IMR-90 (cell line): ENCODE results near the gene FAM53B. TPM values are rescaled to one million over a fixed set of nuclear protein-coding genes. Genes with fewer than 3 reads are reported as not detected.

ENCODE experiments used
- ATAC-seq: fragments of 200-7000 bp; cut with Tn5 transposase; 2 replicates; pipeline ENCODE4 v1.9.1; 2020; ENCODE audit warnings: low read depth, mild to moderate bottlenecking, moderate library complexity
- BruUV-seq: library from RNA; stranded (reverse); fragments of 400-500 nt; replicated peaks from 2 replicates; lab custom pipeline; 2021; lab: Mats Ljungman, UMichigan
- CTCF ChIA-PET: fragments of 300-600 bp; formaldehyde crosslinking; extraction: SDS; loops from one replicate; lab custom pipeline; 2021; ENCODE audit warnings: antibody characterized with exemption; lab: Yijun Ruan, JAX
- POLR2A ChIA-PET: fragments of 300-600 bp; sonication (Branson Sonifier 250); formaldehyde crosslinking; loops from one replicate; lab custom pipeline; 2022; ENCODE audit warnings: antibody characterized with exemption; ENCODE audit not compliant: unreplicated experiment; lab: Charles Lee
- DNase-seq: peaks from one replicate; pipeline ENCODE4 v3.0.0; 2013
- H2AFZ ChIP-seq: replicated peaks from 2 replicates; pipeline ENCODE3; 2013; ENCODE audit warnings: low read length, mild to moderate bottlenecking; ENCODE audit not compliant: poor library complexity
- H2AK5ac ChIP-seq: 2 replicates; pipeline ENCODE4 v1.6.1; 2013; ENCODE audit warnings: low read depth, low read length, inconsistent platforms
- H2AK9ac ChIP-seq: replicated peaks from 2 replicates; pipeline ENCODE3; 2013; ENCODE audit warnings: mild to moderate bottlenecking, low read depth, low read length, moderate library complexity; ENCODE audit not compliant: poor library complexity
- H2BK120ac ChIP-seq: 2 replicates; pipeline ENCODE4 v1.6.1; 2013; ENCODE audit warnings: low read depth, low read length, inconsistent platforms
- H2BK15ac ChIP-seq: 3 replicates; pipeline ENCODE4 v1.6.1; 2013; ENCODE audit warnings: low read depth, low read length, inconsistent platforms
- H2BK20ac ChIP-seq: 2 replicates; pipeline ENCODE4 v1.6.1; 2013; ENCODE audit warnings: low read depth, mild to moderate bottlenecking, inconsistent platforms, low read length, moderate library complexity
- H2BK5ac ChIP-seq: 2 replicates; pipeline ENCODE4 v1.6.1; 2013; ENCODE audit warnings: mild to moderate bottlenecking, low read depth, low read length, inconsistent platforms; ENCODE audit not compliant: poor library complexity, severe bottlenecking
- H3K14ac ChIP-seq: replicated peaks from 2 replicates; pipeline ENCODE4 v1.6.1; 2013; ENCODE audit warnings: low read depth, low read length, inconsistent platforms
- H3K18ac ChIP-seq: 2 replicates; pipeline ENCODE4 v1.6.1; 2013; ENCODE audit warnings: low read depth, low read length, control low read depth
- H3K23ac ChIP-seq: 2 replicates; pipeline ENCODE4 v1.6.1; 2013; ENCODE audit warnings: low read depth, low read length, inconsistent platforms
- H3K27ac ChIP-seq: 2 replicates; pipeline ENCODE4 v1.5.1; 2013; ENCODE audit warnings: mild to moderate bottlenecking, control low read depth, low read length; ENCODE audit not compliant: insufficient read depth
- H3K27me3 ChIP-seq: 2 replicates; pipeline ENCODE4 v1.6.1; 2013; ENCODE audit warnings: low read length; ENCODE audit not compliant: control insufficient read depth, insufficient read depth
- H3K36me3 ChIP-seq: 2 replicates; pipeline ENCODE4 v1.6.1; 2013; ENCODE audit warnings: low read length, mixed read lengths; ENCODE audit not compliant: control insufficient read depth, insufficient read depth
- H3K4ac ChIP-seq: 2 replicates; pipeline ENCODE4 v1.6.1; 2013; ENCODE audit warnings: low read depth, low read length, inconsistent platforms
- H3K4me1 ChIP-seq: 2 replicates; pipeline ENCODE4 v1.6.1; 2013; ENCODE audit warnings: low read length, mixed read lengths; ENCODE audit not compliant: control insufficient read depth, insufficient read depth
- H3K4me2 ChIP-seq: 2 replicates; pipeline ENCODE4 v1.6.1; 2013; ENCODE audit warnings: low read depth, mild to moderate bottlenecking, control low read depth, low read length, moderate library complexity
- H3K4me3 ChIP-seq: 2 replicates; pipeline ENCODE4 v1.5.1; 2013; ENCODE audit warnings: low read depth, mild to moderate bottlenecking, control low read depth, low read length, moderate library complexity; ENCODE audit not compliant: insufficient read depth
- H3K56ac ChIP-seq: 2 replicates; pipeline ENCODE4 v1.6.1; 2013; ENCODE audit warnings: low read length, inconsistent platforms; ENCODE audit not compliant: insufficient read depth; ENCODE audit errors: extremely low read depth
- H3K79me1 ChIP-seq, 2 experiments: 2 replicates each; pipeline ENCODE4 v1.6.1; 2013; ENCODE audit warnings: low read length in 2 of 2, inconsistent platforms in 1 of 2, low read depth in 1 of 2
- H3K9ac ChIP-seq: 2 replicates; pipeline ENCODE4 v1.6.1; 2013; ENCODE audit warnings: low read depth, low read length, control low read depth
- H3K9me1 ChIP-seq: 2 replicates; pipeline ENCODE4 v1.6.1; 2013; ENCODE audit warnings: low read length, inconsistent platforms; ENCODE audit not compliant: insufficient read depth
- H3K9me3 ChIP-seq: 2 replicates; pipeline ENCODE4 v1.6.1; 2013; ENCODE audit warnings: low read length; ENCODE audit not compliant: control insufficient read depth, insufficient read depth
- H4K20me1 ChIP-seq: 2 replicates; pipeline ENCODE4 v1.6.1; 2013; ENCODE audit warnings: low read length, inconsistent platforms; ENCODE audit not compliant: insufficient read depth
- H4K5ac ChIP-seq: 2 replicates; pipeline ENCODE4 v1.6.1; 2013; ENCODE audit warnings: mild to moderate bottlenecking, low read depth, low read length, control low read depth
- H4K8ac ChIP-seq, 2 experiments: 2 replicates each; pipeline ENCODE4 v1.6.1; 2013; ENCODE audit warnings: low read depth in 2 of 2, low read length in 2 of 2, control low read depth in 1 of 2, inconsistent platforms in 1 of 2
- H4K91ac ChIP-seq: 2 replicates; pipeline ENCODE4 v1.6.1; 2013; ENCODE audit warnings: low read depth, low read length, inconsistent platforms; ENCODE audit not compliant: insufficient read depth
- BHLHE40 ChIP-seq: fragments of 150-350 bp; IDR thresholded peaks from 2 replicates; pipeline ENCODE4 v1.6.1; 2016; ENCODE audit warnings: mild to moderate bottlenecking, low read depth, low read length
- CHD1 ChIP-seq: IDR thresholded peaks from 2 replicates; pipeline ENCODE4 v1.6.1; 2012; ENCODE audit warnings: low read depth, low read length, improper control_type of control experiment
- CTCF ChIP-seq: conservative IDR thresholded peaks from 2 replicates; pipeline ENCODE4 v1.5.1; 2012; ENCODE audit warnings: mild to moderate bottlenecking, low read depth, low read length, improper control_type of control experiment
- FOS ChIP-seq: fragments of 150-350 bp; IDR thresholded peaks from 2 replicates; pipeline ENCODE4 v1.6.1; 2016; ENCODE audit warnings: low read depth, low read length
- MAFK ChIP-seq: IDR thresholded peaks from 2 replicates; pipeline ENCODE4 v1.6.1; 2012; ENCODE audit warnings: low read depth, low read length, improper control_type of control experiment
- POLR2A ChIP-seq: IDR thresholded peaks from 2 replicates; pipeline ENCODE4 v1.6.1; 2012; ENCODE audit warnings: mild to moderate bottlenecking, low read depth, low read length
- RCOR1 ChIP-seq: IDR thresholded peaks from 2 replicates; pipeline ENCODE4 v1.6.1; 2012; ENCODE audit warnings: mild to moderate bottlenecking, low read length, improper control_type of control experiment; ENCODE audit not compliant: insufficient replicate concordance
- WGBS, 2 experiments: methylation state at CpG; one replicate each; pipeline versions ENCODE4 v1.1.5 to v1.1.7; 2013; ENCODE audit warnings: missing lambda C conversion rate in 2 of 2; ENCODE audit not compliant: insufficient read length in 1 of 2; ENCODE audit errors: extremely low coverage in 2 of 2; 5-methylcytosine and 5-hydroxymethylcytosine counted together
- dilution Hi-C: fragments of 300-500 bp; cut with HindIII; formaldehyde crosslinking; loops from one replicate; pipeline ENCODE4 v1.14.3; 2018; ENCODE audit warnings: low sequenced_read_pairs; ENCODE audit not compliant: unreplicated experiment
- in situ Hi-C: fragments of 300-500 bp; cut with MboI; formaldehyde crosslinking; loops from 3 replicates; pipeline ENCODE4 v1.14.3; 2019; ENCODE audit warnings: low sequenced_read_pairs, inconsistent platforms, mixed read lengths
- intact Hi-C: fragments of 100-400 bp; cut with micrococcal nuclease; formaldehyde crosslinking; loops from 2 replicates; pipeline ENCODE4 v1.10.0; 2022
- polyA plus RNA-seq, 3 experiments: library from polyadenylated mRNA; depleted of rRNA; stranded (reverse); fragments of >200 nt; gene quantifications; 2 replicates each; pipeline ENCODE4 v1.2.3, GENCODE V29; 2012; ENCODE audit warnings: low replicate concordance in 1 of 3
- total RNA-seq: library from RNA; depleted of rRNA; stranded (reverse); fragments of >200 nt; gene quantifications from 2 replicates; pipeline ENCODE4 v1.2.3, GENCODE V29; 2012
- TF ChIP-seq, protein P1 (sequence below): fragments of 150-350 bp; IDR thresholded peaks from 2 replicates; pipeline ENCODE4 v1.6.1; 2017; ENCODE audit warnings: mild to moderate bottlenecking, antibody characterized with exemption, low read length, low read depth
- TF ChIP-seq, protein P2 (sequence below): fragments of 150-350 bp; IDR thresholded peaks from 2 replicates; pipeline ENCODE4 v1.6.1; 2016; ENCODE audit warnings: low read depth, mild to moderate bottlenecking, low read length, moderate library complexity, borderline replicate concordance

FAM53B gene
- total and polyA plus RNA-seq, 2 of the 4 experiments (the other 2 are of a cell fraction), result 3.8 to 5.7 TPM

DNA sequence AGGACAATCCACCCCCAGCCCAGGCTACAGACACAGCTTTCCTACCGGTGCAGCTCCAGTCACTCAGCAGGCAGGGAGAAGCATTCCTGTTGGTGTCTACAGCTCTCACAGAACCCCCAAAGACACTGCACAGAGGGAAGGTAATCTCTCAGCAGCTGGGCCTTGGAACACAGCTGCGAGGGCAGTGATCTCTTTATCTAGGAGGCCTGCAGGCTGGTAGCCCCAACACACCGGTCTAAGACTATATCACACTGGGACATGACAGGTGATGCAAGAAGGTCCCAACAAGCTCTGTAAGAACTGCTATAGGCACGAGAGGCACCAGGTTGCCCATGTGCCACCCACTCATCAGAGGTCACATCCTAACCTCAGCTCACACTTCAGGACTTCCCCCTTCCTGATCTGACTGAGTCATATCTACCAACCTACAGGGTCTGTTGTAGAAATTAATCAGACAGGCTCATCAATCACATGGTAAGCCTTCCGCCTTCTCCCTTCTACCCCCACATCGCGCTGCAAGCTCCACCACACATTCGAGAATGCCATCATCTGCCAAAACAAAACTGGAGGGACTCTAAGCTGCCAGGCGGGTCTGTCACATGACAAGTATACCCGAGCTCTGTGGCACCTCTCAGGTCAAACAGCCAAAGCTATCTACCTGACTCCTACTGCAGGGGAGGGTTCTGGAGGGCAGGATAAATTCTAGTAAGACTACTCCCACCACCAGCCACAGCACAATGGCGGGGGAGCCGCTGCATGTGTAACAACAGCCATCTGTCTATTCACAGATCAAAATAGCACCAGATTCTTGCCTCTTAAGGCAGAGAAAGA lies 26.1 kb downstream of the FAM53B start:
- Histone ChIP-seq H4K91ac (no peak overlapping the region), H3K27me3 (no peaks in the 10 kb centered on the region), H3K23ac (no peak overlapping the region), H3K56ac (no peak overlapping the region), H3K14ac (no peak overlapping the region), H3K79me1 (peaks cover 10 to 20% of the 10 kb centered on the region in 2 experiments; a peak in 2 of 4 replicates), H4K5ac (no peak overlapping the region), H2AK5ac (no peak overlapping the region), H2AFZ (no peak overlapping the region), H2AK9ac (no peak overlapping the region), H2BK120ac (no peak overlapping the region), H4K20me1 (peaks cover 6% of the 10 kb centered on the region; the same call in 1 of the 2 replicates), H2BK15ac (no peak overlapping the region), H3K4ac (no peak overlapping the region), H3K27ac (no peak overlapping the region), H3K9me3 (no peaks in the 10 kb centered on the region), H2BK5ac (no peak overlapping the region), H3K4me1 (peaks cover 5% of the 10 kb centered on the region; the same call in 1 of the 2 replicates), H2BK20ac (no peak overlapping the region), H4K8ac (no peak overlapping the region), H3K9ac (no peak overlapping the region), H3K18ac (no peak overlapping the region), H3K36me3 (no peaks in the 10 kb centered on the region), H3K4me2 (no peak overlapping the region), H3K9me1 (no peaks in the 10 kb centered on the region; the same call in 1 of the 2 replicates), H3K4me3 (no peak overlapping the region)
- no TSS peak for BruUV-seq
- in situ Hi-C loops (no loop called here), intact Hi-C loops (no loop called here), dilution Hi-C loops (no loop called here)
- 68% methylated on average over 3 of the region's 12 CpGs; no CpG with 5 or more reads in 1 of the 2 experiments for WGBS, 2 experiments
- ATAC-seq (no peak; the same call in none of the 2 replicates), DNase-seq (no peak)
- ChIA-PET CTCF (interaction anchor here (0.6 to 0.9 kb wide), 2 partner anchors 28 to 231 kb away, joined by 3 read pairs; no protein-coding TSS in a partner anchor), POLR2A (no interaction called here)
- TF ChIP-seq FOS, result no peak
- no peak for TF ChIP-seq RCOR1
- no peak for TF ChIP-seq MAFK
- TF ChIP-seq POLR2A, result no peak
- TF ChIP-seq, protein P1, sequence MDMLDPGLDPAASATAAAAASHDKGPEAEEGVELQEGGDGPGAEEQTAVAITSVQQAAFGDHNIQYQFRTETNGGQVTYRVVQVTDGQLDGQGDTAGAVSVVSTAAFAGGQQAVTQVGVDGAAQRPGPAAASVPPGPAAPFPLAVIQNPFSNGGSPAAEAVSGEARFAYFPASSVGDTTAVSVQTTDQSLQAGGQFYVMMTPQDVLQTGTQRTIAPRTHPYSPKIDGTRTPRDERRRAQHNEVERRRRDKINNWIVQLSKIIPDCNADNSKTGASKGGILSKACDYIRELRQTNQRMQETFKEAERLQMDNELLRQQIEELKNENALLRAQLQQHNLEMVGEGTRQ, result no peak
- TF ChIP-seq CHD1, result no peak
- no peak for TF ChIP-seq CTCF
- no peak for TF ChIP-seq BHLHE40
- TF ChIP-seq, protein P2, sequence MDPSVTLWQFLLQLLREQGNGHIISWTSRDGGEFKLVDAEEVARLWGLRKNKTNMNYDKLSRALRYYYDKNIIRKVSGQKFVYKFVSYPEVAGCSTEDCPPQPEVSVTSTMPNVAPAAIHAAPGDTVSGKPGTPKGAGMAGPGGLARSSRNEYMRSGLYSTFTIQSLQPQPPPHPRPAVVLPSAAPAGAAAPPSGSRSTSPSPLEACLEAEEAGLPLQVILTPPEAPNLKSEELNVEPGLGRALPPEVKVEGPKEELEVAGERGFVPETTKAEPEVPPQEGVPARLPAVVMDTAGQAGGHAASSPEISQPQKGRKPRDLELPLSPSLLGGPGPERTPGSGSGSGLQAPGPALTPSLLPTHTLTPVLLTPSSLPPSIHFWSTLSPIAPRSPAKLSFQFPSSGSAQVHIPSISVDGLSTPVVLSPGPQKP, result no peak
